Activated naive CD4-positive, alpha-beta T cell (primary cell): ENCODE results near the gene CORIN.

ENCODE experiments used
- DNase-seq, 4 experiments: peaks; one replicate each; lab custom pipeline; 2025; lab: John Stamatoyannopoulos, UW

CORIN gene

DNA sequence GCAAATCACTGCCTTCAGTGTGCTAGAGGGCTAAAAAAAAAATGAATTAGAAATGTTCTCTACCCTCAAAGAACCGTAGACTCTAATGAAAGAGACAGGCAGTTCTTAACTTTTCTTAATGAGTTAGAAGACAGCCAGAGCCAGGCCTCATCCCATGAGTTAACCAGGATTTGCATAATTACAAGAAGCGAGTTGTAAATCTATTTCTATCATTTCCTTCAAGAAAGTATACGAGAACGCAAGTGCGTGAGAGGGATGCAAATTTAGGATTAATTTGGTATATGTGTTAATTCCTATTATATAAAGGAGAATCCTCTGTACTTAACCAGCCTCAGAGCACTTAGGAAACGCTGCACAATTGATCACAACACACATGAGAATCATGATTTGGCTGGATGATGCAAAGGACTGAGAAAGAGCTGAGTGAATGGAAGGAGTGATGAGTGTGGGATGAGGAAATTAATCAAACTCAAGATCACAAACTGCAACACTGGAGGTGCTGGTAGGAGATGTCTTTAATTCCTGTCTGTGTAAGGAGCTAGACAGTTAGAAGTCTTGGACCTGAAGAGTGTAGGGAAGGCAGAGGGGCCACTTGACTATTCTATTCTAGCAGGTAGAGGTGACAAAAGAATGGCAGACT is 195.6 kb downstream of the CORIN start:
- no peak for DNase-seq

DNA sequence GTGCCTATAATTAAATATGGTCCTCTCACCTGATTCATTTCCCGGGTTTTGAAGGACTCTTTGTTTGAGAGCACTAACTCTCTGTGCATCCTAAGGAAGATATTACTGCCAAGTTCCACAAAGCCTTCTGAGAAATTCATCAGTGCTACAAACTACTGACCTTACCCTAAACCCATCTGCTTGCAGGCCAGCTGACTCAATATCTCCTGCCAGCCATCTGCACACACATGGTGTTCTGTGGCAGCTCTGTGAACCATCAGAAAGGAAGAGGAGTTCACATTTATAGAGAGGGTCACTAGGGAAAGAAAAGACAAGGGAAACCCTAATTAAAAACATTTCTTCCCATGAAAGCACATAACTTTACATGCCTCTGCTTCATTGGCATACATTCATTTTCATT is 196.1 kb downstream of the CORIN start:
- no peak for DNase-seq

DNA sequence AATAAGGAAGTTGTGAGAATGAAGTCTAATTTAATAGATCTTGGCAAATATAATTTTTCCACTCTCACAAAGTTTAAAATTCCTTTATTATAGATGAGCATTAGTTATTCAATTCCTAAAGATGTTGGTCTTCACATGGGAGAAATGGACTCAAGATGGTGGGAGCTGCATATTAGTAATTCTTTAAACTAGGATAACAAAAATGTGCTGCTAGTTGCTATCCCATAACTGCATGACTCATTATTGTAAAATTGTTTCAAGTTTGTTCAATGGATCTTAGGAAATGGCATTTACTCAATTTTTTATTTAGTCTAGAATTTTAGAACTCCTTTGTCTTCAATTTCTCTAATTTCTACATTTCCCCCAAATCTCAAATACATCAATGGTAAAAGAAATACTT is 197.0 kb downstream of the CORIN start:
- no peak for DNase-seq

DNA sequence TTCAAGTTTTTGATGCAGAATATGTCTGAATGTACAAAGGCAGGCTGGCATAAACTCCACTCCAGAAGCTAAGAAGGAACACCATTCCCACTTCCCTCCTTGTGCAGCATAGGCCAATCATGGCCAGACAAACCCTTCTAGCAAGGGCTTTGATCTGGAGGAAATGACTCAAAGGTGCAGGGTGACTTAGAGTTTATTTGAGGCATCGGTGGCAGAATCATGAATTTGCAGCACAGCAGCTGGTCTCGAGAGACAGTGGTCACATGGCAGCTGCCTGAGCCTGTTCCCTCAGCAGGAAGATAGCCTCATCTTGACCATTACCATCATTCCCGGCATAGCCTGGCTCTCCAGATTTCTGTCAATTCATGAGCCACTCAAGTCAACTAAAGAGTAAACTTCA is 198.3 kb downstream of the CORIN start:
- no peak for DNase-seq

DNA sequence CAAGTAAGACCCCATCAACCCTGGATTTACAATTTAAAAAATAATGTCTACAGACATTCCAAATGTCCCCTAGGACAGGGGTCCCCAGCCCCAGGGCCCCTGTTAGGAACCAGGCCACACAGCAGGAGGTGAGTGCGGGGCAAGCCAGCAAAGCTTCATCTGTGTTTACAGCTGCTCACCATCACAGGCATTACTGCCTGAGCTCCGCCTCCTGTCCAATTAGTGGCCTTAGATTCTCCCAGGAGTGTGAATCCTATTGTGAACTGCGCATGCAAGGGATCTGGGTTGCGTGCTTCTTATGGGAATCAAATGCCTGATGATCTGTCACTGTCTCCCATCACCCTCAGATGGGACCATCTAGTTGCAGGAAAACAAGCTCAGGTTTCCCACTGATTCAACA is 206.7 kb downstream of the CORIN start:
- no peak for DNase-seq

DNA sequence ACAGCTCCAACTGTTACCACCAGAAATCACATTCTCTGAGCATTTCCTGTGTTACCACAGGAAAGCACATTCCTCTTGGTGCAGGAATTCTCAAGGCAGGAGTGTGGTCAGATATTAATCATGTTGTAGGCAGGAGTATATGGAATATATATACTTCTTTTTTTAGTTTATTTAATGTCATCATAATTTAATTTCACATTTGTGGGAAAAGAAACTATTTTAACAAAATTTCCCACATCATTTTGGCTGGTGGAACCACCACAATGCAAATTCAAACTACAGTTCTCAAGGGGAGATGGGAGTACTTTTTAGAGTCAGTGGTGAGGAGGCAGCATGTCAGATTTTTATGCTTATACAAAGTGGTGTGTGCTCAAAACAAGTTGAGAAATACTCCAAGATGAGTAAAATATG is 213.8 kb downstream of the CORIN start:
- no peak for DNase-seq

DNA sequence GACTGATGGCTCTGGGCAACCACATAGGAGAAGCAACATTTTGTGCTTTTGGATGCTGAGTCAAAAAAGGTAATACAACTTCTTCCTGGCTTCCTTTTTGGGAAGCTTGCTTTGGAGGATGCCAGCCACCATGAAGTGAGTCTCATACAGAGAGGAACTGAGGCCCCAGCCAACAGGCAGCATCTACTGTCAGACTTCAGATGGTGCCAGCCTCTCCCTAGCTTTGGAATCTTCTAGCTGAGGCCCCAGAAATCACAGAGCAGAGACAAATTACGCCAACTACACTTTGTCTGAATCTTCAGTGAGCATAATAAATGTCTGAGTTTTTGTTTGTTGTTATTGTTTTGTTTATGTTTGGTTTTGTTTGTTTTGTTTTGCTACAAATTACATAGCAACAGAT is 216.7 kb downstream of the CORIN start:
- DNase-seq: no peak

DNA sequence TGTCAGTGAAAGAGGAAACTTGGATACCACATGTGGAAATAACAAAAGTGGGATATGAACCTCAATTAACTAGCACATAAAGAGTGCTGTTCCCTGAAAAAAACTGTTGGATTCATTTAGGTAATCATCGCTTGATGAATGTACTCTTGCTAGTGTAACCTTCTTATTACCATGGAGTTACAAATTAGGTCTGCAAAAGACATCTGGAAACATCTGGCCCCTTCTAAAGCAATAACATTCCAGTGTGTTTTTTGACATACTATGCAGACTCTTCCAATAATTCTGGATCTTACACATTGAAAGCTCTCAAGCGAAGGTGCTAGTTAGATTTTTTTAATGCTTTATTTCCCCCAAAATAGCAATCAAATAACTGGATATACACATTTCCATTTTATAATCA is 218.2 kb downstream of the CORIN start:
- DNase-seq: no peak

DNA sequence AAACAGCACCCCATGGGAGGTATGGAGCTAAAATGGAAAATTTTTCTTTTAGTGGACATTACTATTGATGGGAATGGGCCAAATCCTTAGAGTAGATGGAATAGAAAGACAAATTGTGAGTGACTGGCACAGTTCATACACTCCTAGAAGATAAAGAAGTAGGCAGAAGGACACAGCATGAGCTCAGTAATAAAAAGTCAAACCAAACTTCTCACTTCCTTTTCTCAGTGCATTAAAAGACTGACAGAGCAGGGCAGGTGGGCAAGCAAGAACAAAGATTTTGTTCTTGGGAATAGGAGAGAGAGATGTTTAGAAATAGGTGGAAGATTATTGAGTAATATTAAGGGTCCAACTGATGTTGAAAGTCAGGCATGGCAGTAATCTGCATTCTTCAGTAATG is 220.3 kb downstream of the CORIN start:
- no peak for DNase-seq

DNA sequence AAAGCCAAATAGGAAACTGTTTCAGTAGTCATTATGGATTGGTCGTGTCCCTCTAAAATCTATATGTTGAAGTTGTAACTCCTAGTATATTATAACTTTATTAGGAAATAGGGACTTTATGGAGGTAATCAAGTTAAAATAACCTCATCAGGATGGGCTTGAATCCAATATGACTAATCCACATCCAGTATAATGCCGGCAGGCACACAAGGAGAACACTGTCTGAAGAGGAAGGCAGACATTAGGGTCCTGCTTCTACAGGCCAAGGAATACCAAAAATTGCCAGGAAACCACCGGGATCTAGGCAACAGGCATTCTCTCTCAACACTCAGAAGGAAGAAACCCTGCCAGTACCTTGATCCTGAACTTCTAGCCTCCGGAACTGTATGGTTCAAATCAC is 222.5 kb downstream of the CORIN start:
- DNase-seq: no peak

DNA sequence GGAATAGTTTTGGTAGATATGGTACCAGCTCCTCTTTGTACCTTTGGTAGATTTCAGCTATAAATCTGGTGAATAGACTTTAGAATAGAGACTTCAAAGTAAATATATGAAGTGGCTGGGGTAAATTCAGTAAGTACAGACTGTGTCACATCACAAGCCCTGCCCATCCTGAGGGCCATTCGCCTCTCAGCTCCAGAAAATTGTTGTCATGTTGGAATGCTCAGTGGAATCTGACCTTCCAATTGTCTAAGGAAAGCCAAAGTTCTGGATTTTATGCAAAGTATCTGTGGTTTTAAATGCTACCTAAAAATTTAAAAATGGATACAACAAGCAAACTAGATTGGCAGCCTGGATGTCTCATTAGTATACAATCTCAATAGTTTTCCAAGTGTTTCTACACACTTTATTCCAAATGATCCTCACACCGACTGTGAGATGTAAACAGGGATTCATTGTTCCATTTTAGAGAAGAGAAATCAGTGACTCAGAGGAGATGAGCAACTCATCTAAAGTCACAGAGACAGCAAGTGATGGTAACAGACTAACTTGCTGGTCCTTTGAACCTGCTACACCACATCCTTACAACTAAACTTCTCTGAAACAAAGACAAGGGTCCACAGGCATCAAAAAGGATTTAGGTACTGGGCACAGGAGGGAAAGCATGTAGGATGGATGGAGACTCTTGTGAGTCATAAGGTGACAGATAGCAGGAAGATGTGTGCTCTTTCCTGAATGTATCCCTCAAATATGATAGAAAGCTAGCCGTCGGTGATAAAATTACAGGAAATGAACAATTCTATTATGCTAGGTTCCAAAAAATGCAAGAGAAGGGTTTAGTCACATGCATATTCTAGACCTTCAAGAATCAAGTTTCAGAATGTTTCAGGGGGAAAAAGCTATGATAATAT is 225.5 kb downstream of the CORIN start:
- no peak for DNase-seq

DNA sequence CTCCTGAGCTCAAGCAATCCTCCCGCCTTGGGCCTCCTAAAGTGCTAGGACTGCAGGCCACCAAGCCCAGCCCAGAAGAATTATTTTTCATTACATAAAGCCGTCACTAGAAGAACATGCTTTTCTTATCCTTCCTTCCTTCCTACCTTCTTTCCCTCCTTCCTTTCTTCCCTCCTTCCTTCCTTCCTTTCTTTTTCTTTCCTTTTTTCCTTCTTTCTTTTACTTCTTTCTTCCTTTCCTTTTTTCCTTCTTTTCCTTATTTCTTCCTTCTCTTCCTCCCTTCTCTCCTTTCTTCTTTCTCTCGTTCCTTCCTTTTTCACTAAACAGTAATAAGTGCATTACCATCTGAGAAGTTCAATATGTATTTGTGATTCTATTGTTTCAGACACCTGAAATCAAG is 231.4 kb downstream of the CORIN start:
- no peak for DNase-seq

DNA sequence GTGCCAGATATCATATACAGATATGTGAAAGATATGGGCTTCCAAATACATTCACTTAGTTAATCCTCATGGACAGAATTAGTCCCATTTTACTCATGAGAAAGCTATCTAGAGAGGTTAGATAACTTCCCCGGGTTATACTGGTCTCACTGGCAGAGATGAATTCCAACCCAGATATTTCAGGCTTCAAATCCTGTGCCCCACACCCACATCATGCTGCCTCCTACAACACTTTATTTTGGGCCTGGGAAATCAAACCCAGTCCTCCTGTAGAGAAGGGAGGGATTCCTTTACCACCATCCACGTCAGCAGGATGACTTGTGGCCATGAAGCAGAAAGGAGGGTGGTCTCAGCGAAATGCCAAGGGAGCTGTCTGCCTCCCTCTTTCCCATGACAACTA is 239.0 kb downstream of the CORIN start:
- no peak for DNase-seq

DNA sequence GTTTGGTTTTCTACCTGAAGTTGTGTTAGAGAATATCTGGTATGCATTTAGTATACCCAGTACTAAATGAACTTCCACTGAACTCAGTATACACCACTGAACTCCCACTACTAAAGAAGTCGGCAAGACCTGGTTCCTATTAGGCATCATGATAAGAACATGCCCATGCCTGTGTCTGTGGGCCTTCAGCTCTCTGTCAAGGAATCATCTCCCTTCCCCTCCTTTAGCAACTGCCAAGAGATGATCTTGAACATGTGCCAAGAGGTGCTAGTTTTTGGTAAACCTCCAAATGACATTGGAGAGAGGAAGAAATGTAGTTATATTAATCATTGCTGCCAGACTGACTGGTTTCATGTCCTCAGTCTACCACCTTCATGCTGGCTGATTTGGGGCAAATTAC is 239.5 kb downstream of the CORIN start:
- DNase-seq: no peak

DNA sequence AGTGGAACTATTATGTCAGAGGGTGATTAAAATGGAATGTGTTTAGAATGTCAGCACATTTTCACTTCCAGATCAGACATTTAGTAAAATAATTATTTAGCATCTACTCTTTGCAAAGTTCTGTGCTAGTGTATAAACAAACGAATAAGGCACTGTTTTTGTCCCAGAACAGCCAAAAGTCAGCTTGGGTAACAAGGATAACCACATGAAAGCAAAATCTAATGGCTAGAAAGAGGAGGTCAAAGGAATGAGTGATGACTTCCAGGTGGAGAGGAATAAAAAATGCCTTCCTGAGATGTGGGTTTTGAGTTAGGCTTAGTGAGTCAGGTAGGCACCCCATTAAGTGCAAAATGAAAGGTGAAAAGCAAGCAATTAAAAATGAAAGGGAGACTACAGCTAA is 240.2 kb downstream of the CORIN start:
- no peak for DNase-seq

DNA sequence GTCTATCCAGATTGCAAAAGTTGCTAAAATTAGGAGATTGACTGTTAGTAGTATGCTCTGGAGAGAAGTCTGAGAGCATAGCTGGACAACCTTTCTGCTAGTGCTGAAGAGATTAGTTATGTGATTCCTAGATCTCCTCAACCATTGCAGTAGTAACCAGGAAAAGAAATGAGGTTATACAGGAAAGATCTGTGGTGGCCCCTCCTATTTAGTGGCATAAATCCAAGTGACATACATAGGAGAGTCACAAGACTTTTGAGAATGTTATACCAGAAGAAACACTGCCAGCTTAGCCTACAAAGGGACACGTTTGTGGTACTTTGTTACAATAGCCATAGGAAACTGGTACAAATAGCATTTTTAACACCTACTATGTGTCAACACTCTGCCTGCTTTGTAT is 247.5 kb downstream of the CORIN start:
- DNase-seq: no peak

DNA sequence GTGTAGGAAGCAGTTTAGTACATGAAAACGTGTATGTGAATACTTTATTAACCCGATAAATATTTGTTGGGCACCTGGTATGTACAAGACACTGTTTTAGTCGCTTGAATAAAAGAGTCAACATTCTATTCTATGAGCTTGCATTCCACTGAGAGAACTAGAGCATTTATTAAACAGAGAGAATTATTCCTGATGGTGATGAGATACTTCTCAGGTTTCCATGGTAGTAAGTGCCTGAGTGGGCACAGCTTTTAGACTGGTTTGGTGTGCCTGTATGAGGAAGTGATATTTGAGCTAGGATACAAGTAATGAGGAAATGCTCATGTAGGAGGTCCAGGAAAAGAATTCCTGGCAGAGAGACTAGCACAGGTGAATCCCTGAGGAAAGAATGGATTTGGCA is 258.6 kb downstream of the CORIN start:
- no peak for DNase-seq

DNA sequence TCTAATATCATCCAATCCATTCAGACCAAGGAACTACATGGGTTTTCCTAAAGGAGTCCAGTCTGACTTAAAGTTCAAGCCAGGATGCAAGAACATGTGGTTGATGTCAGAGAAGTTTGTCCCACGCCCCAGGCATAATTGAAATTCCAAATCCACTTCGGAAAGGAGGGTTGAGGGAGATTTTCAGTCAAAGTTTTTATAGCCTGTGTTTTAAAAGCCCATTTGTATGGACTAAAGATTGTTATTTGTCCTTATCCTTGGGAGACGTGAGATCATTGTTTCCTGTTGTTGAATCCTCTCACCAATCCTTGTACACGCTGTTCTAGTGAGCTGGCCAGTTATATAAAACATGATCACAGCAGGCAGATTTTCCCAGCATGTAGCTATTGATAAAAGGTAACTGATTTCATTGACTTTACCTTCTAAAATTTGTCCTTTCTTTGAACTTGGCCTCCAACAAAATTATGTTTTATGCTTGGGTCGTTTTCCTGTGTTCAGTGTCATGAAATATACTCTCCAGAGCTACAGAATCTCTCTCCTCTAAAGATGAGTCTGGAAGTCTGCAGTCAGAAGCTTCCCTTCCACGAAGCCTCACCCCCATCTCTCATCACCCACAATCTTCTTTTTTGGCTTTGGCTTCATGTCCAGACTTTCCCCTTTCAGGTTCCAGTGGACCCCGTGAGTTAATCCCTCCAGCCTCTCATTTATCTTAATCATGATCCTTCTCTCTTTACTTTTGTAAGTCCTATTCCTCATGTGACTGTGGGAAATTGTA is 259.9 kb downstream of the CORIN start:
- no peak for DNase-seq

DNA sequence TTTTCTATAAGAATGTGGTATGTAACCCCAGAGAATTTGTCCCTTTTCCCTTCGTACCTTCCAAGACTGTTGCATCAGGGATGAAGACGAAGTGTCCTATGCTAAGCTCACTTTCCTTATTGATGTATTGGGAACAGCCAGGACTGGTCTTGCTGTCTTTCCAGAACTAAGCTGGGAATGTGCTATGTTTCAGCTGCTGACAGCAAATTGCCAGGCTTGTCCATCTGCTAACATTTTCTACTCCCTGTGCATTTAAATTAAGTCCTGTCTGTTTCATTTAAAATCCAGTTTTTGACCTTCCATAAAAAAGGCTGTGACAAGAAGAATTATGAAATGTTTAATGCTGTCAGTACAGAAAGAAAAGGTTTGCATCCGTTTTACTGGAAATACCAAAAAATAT is 264.9 kb downstream of the CORIN start:
- DNase-seq: no peak

DNA sequence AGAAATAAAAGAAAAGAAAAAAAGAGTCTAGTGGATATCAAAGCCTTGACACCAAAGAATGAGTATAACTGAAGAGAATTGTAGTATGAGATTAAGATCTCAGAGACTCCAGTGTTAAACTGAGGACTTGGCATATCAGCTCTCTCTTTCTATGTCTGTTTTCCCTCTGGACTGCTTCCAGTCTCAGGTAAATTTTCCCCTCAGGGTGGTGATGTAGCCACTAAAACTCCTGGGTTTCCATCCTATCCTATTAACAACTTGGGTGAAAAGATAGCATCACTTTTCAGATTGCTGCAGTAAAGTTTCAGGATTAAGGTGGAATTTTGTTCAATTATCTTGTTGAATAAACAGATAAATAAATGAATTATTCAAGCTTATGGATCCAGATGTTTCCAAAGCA is 267.1 kb downstream of the CORIN start:
- DNase-seq: no peak

DNA sequence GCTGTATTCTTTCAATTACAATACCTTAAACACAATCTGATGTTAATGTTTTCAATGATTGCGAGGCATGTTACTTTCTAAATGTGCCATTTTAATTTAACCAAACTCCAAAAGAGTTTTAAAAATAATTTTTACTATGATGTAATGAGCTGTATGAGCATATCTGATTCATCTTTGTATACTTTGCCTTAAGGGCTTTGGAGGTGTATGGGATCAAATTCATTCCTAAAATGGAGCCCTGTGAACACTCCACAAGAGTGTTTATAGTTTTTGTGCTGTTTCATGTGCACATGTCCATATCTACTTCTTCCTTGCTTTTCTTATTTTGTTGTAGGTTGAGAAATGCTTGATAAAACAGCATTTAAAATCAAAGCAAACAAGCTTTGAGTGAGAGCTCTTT is 270.4 kb downstream of the CORIN start:
- no peak for DNase-seq

DNA sequence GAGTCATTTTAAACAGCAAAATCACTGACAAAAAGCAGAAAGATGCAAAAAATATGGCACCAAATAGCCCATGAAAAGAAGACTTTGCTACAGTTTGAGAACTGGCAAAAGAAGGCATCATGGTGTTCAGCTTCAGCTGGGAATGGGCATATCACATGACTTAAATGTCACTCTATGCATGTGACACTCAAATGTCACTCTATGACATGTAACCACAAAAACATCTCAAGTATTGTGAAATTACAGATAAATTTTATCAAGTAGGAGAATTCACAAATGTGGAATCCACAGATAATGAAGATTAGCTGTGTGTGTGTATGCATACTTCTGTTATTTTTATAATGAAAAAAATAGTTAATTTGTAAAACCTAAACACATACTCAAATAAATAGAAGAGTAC is 270.9 kb downstream of the CORIN start:
- DNase-seq: no peak

DNA sequence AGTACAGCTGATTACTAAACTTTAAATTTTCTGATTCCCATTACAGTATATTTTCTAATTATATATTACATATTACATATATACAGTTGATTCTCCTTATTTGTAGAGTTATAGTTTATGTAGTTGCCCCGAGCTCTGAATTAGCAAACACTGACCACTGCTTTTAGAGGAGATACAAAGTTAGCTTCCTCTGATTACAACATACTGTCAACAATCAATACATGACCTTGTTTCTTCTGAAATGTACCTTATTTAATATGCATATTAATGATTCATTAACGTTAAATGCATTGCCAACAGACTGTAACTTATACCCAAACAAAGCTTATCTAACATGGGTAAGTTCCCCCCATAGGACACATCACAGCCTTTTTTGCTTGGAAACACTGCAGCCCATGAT is 271.3 kb downstream of the CORIN start:
- DNase-seq: no peak
